GM20431 (cell line): ENCODE measurements around the gene SPAG5.
"Not testable (repeated sequence)": the region's sequence is repeated elsewhere in the genome, so short reads cannot be mapped to it uniquely, and the experiment has no call there.

Source experiments
- in situ Hi-C: fragments of 300-500 bp; cut with MseI, MboI; formaldehyde crosslinking; loops from one replicate; pipeline ENCODE4 v1.15.0; 2020; ENCODE audit warnings: low sequenced_read_pairs; ENCODE audit not compliant: unreplicated experiment

SPAG5 gene

DNA sequence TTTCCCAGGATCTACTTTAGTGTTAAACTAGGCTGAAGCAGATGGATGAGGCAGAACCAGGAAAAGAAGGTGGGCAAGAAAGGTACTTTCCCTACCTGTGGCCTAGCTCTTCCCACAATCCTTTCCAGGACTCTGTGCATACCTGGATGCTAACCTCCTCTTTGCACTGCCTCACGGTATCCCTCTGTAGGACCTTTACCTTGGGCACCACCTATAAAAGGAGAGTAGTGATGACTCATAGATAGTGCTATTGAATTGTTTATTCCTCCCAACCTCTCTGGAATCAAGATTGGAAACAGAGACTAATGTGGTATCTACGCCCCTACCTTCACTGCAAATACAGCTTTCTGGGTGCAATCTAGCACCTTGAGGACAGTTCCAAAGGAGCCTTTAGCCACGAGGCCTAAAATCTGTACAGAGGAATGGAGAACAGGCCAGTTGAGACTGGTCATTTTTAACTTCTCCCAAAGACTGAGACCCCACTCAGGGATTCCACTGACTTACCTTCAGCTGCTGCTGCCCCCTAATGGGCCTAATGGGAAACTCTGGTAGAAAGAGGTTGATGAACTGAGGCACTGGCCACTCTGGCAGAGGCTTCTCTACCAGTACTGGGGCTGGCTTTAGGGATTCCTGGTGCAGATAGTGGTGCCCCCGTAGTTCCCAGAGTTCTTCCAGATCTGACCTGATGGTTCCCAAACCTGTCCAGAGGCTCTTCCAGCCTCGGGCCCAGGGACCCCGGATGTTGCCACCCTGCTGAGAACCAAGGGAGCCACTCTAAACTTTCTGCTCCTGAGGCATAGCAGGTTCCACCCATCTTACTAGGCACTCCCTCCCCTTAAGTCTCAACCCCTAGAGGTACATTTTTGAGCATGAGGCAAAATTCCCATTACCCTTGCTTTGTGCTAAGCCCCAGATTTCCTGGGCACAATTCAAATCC, 14.4 kb upstream of the SPAG5 start:
- in situ Hi-C loops, result loop anchor here (10.0 kb wide), 1 partner anchor 118 kb away; no protein-coding TSS in a partner anchor

DNA sequence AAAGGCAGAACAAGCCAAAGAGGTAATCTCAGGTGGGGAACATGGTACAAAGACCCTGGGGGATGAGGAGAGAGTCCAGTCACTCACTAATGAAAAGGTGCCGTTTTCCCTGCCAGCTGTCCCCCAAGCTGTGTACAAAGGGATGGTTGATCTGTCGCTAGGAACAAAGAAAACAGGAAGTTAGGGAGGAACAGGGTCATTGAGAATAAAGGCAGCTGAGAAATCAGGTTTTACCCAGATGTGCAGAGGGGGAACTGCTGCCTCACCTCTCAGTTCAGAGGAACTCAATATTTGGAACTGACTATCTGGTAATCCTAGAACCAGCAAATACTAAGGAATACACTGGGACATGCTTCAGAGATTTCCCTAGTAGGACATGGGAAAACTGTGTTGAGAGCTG, 13.7 kb upstream of the SPAG5 start:
- in situ Hi-C loops, result loop anchor here (10.0 kb wide), 1 partner anchor 118 kb away; no protein-coding TSS in a partner anchor

DNA sequence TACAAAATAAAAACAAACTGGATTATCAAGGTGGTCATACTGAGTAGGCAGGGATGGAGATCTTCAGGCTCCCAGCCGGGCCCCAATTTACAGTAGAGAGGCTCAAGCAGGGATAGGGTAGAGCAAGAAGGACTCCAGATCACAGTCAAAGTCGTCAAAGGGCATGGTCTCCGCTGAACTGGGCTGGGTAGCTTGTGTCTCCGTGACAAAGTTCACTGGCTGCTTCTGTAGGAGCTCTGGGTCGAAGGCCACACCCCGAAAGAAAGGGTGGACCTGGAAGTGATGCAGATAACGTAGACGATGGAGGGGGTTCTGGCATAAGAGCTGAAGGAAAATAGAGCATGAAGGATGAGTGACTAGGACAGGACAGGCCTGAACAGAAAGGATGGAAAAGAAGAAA, 11.6 kb upstream of the SPAG5 start:
- in situ Hi-C loops, result loop anchor here (10.0 kb wide), 1 partner anchor 116 kb away; no protein-coding TSS in a partner anchor

DNA sequence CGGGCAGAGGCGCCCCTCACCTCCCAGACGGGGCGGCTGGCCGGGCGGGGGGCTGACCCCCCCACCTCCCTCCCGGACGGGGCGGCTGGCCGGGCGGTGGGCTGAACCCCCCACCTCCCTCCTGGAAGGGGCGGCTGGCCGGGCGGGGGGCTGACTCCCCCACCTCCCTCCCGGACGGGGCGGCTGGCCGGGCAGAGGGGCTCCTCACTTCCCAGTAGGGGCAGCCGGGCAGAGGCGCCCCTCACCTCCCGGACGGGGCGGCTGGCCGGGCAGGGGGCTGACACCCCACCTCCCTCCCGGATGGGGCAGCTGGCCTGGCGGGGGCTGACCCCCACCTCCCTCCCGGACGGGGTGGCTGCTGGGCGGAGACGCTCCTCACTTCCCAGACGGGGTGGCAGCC, 5.2 kb upstream of the SPAG5 start:
- in situ Hi-C loops, result not testable (repeated sequence)

DNA sequence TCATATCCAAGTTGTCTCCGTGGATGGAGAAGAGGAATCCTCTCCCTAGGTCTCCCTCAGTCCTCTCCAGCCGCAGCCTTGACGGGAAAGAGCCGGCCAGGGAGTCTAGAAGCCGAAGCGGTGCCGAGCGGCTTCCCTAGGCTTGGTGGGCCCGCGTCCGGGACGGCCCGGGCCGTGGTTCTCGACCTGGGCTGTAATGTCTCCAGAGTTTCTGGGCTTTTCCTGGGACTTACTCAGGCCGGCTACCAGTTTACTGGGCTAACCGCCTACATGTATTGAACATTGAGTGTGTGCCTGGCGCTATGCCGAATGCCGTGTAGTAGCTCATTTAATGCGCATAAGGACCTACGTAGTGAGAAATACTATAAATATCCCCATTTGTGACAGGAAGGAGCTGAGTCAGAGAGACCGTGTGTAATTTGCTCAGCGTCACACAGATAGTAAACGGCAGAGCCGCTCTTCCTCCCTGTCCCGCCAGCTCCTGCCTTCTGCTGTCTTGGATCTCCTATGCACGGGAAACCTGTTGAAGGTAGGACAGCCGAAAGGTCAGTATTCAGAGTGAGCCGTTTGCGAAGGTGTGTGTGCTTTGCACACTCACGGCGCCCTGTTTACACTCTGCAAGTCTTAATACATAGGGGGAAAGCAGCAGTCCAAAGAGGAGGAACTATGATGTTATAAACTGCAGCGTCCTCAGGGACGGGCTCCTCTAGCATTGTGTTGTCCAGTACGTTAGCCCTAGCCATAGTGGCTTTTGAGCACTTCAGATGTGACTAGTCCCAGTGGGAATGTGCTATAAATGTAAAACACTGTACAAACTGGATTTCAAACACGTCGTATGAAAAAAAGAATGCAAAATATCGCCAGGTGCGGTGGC, 723 bp upstream of the SPAG5 start:
- in situ Hi-C loops, result no loop called here

DNA sequence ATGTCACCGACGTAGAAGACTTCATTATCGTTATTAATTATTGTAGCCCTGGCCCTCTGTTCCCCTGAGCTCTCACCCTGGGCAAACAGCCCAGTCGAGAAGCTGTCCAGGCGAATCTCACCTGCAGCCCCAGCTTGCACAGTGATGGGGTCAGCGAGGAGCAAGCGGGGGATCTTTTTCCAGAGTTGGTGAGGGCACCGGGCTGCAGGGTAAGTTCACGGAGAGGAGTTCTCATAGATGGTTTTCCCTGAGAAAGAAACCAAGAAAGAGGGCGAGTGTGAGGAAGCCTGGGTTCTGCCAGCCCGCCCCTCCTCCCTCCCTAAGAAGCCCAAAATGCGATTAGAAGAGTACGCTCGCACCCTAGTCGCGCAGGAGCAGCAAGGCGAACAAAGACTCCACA, 436 bp downstream of the SPAG5 start:
- in situ Hi-C loops, result no loop called here

DNA sequence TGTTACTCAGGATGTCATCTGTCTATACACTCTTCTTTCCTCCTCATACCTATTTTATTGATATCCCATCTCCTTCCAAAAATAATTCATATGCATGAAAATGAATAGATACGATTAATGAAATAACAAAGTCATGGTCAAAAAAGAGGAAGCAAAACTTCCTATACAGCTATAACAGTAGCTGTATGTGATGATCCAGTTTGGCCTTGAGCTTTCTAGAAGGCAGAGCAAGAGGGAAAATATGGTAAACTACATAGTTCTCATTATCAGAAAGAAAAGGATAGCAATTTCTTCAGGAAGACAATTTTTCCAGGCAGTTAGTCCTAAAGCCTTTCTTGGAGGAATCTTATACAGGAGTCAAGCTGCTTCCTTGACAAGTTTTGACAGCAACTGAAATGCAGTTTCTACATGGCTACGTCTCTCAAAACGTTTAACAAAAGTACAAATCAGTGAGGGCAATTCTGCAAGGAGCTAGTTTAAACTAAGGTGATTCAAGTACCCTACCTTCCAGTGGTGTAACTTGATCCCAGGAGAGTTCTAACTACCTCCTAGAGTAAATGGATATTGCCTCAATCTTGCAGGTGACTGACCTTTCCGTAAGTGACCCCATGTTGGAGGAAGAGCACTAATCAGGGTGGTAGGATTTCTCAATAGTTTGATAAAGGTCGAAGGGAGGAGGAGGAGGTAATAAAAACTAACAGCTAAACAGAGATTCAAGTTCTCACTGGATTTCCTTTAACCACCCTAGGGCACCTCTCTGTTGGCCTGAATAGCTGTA, 1.0 kb downstream of the SPAG5 start:
- in situ Hi-C loops, result no loop called here

DNA sequence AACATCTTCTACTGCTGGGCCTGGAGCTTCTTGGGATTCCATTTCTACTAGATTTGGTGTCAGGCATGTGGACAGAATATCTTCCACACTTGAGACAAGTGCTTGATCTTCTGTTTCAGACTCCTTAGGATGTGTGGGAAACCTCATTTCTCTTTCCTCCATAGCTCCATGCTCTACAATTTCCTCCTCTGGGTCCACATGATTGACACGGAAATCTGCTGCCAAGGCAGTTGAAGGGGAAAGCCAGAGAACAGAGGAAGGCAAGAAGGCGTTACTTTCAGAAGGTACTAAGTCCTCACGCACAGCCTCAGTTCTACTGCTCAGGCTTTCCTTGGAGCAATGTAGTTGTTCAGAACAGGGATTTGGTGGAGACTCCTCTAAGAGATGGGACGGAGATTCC, 6.6 kb downstream of the SPAG5 start:
- in situ Hi-C loops, result no loop called here

DNA sequence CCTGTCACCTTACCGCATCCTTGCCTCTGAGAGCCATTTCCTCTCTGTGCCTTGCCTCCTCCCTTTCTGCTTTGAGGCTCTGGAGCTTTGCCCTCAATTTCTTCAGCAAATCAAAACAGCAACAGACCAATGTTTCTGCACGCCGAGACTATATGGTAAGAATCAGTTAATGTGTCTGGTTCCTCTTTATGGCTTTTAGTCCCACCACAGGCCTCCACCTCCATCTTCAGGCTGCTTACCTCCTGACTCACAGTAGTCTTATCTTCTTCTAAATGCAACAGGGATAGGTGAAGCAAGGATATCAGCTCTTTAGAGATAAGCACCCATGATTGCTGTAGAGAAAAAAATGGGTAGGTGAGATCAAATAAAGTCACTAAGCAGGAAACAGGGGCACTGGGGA, 13.0 kb downstream of the SPAG5 start:
- in situ Hi-C loops, result no loop called here

DNA sequence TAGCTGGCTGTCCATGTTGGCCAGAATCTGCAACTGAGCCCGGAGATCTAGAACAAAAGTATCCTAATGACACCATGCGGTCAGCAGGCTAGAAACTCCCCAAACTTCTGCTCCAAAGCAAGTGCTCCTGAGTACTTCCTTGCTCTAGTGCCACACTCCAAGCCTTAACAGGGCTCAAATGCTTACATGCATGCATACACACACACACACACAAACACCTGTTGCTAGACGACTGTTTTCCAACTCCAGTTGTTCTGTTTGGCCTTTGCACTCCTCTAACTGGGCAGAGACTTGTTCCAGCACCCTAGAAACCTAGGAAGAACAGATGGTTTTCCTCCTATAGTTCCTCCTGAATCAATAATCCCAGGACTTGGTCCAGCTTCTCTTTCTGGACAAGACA, 14.4 kb downstream of the SPAG5 start:
- in situ Hi-C loops, result no loop called here

DNA sequence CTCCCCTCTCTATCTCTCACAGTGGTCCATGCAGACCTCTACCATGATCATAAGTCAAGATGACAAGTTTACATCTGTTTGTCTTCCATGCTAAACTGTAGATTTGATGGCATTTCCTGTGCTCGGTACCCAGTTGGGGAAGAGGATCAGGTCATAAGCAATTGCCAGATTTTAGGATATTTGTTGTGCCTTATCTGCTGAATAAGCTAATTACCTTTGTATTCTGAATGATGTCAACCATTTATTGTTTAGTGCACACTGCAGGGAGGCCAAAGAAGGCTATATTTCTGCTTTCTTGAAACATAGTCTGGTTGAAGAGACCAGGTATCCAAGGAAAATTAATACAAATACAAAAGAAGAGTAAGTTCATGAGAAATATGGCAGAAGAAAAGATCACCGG, 16.3 kb downstream of the SPAG5 start:
- in situ Hi-C loops, result no loop called here

DNA sequence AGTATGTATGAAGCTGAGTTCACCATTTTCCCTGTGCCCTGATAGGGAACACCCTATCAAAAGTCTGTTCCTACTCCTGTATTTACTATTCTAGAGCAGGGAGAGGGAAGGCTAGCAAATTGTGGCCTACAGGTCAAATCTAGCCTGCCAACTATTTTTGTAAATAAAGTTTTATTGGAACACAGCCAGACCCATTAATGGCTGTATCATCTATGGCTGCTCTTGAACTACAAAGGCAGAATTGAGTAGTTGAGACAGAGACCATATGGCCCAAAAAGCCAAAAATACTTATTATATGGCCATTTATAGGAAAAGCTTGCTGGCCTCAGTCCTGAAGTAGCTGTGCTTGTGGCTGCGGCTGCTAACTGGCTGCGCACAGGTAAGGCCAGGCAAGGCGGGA, 17.9 kb downstream of the SPAG5 start:
- in situ Hi-C loops, result no loop called here

DNA sequence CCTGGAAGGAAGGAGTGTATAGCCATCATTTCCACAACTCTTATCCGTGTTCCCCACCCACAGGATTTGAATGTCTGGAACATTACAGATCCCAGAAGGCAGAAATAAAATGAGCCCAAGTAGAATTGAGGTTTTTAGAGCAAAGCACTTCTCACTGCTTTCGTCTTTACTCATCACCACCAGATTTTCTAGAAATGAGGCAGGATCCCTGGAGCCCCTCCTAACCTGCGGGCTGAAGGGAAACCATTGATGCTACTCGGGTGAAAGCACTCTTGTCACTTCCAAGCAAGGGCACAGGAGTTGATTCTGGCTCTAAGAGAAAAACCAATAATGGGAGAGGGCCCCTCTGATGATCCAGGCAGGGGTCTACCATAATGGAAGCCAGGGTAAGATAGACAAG, 19.3 kb downstream of the SPAG5 start:
- in situ Hi-C loops, result no loop called here

DNA sequence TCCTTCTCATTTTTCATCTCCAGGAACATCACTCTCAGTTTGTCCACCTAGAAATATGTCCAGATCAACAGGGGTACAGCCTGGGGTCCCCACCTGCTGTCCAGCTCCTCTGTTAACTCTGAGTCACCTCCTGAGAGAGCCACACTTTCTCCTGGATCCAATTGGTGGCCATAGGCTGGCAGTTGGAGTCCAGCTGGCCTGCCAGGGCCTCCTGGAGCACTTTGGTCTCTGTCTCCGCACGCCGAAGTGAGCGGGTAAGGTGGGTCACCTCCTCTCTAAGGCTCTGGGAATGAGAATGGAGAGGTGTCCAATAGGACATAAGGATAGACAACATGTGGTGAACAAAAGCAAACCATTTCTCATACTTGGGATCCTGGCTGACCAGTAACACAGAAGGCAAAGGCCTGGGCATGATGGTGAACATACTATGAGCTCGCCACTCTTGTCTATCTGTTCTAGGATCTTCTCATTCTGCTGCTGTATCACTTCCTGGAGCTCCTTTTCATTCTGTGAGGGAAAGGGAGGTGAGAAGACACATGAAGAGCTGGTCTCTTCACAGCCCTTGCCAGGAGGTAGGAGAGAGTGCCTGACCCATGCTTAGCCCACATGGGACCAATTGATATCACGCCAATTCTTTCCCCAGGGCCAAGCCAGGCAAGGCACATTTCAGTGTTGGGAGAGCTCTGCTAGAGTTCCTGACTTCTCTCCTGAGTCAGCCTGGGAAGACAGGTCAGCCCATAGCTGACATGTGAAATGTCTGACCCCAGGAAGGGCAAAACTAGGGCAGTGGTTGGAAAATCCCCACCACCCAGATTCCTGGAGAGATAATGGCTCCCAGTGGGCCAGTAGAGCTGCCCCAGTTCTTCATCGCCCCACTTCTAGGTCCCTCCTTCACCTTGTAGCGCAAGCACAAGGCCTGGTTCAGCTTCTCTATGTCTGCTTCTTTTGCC, 20.3 kb downstream of the SPAG5 start:
- in situ Hi-C loops, result no loop called here

DNA sequence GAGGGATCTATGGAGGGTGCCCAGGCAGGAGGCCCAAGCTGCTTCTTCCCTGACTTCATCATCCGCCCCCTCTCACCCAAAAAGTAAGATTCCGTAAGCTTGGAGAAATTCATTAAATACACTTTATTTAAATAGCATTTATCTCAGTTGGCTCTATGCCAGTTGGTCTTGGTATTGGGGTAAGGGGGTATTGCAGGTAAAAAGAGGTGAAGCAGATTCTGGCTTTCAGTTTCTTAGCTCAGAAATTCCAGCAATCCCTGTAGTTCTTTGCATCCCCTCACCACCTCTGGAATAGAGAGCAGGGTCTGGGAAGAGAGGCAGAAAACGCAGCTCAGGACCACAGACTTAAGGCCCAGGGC, 21.4 kb downstream of the SPAG5 start:
- in situ Hi-C loops, result no loop called here

DNA sequence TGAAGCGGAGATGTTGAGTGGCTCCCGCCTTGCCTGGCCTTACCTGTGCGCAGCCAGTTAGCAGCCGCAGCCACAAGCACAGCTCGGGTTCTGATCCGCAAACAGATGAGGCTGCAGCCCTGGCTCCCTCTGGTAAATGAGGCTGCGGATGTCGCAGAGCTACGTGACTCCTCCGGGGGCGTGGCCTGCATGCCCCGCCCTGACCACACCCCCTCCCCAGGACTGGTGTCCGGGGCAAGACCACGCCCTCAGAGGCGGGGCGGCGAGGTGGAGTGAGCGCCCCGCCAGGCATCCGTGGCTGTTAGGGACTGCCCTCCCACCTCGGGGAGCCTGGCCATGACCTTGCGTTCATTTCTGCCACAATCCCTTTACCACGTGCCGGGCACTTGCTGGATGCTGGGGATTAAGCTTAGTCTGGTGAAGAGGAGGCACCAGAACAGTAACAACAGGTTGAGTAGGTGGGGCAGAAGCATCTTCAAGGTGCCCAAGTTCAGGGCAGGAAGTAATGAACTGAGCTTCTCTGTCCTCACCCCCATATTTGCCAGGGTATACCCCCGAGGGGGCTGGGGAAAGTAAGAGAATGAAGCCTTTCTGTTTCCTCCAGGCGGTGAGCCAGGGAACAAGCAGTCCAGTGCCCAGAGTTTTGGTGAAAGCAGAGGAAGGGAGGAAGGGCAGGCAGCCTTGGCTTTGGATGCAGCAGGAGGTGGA, 21.9 kb downstream of the SPAG5 start, which contains the start of gene ALDOC:
TSS of gene ALDOC (minus strand) at position 138 of the 708 bp plus-strand sequence. CDS start 1,363 bp downstream, outside the sequence.
- in situ Hi-C loops, result no loop called here

DNA sequence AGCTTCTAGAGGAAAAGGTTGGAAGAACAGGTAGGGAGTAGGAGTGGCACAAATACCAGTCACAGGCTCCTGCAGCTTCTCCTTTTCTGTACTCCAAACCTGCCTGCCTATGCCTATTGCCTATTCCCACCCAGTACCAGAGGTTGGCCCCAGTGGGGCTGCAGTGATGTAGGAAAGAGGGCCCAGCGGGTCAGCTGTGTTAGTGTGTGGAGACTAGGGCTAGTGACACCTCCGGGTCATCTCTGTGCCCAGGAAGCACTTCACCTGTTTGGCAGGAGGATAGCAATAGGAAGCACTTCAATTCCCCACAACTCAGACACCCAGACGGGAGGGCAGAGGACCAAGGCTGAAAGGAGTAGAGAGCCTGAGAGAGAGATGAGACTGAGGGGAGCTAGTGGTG, 22.8 kb downstream of the SPAG5 start:
- in situ Hi-C loops, result not testable (repeated sequence)

DNA sequence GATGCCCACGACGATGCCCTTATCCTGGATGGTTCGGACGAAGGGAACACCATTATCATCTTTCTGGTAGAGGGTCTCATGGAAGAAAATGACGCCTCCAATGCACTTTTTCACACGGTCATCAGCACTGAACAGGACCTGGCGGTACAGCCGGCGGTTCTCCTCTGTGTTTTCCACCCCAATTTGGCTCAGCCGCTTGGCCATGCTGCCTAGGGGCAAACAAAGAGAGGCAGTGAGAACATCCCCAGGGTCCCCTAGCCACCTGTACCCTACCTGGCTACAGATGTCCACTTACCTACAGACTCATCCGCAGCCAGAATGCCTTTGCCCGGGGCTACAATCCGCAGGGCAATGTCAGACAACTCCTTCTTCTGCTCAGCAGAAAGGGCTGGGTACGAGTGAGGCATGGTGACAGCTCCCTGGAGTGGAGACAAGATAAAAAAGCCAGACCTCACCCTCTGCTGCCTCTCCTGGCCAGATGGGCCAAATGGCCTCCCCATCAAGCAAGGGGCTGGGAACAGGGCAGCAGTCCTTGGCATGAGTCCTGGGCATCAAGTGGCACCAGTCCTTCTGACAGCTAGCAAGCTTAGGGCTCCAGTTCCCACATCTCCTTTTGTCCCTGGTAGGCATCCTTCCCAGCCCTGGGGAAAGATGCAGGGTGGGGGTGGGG, 23.6 kb downstream of the SPAG5 start:
- in situ Hi-C loops, result no loop called here
